Spleen (tissue), 11 donors: ENCODE results near the gene HERPUD1. TPM values are rescaled to one million over a fixed set of nuclear protein-coding genes. Genes with fewer than 3 reads are reported as not detected.
A peak's percentile ranks its signal among the peaks of the same experiment; 100 is the strongest.

Experiments used
- DNase-seq: peaks from one replicate; pipeline ENCODE4 v3.0.0-alpha.2; 2020
- H3K27ac ChIP-seq, 8 donors: fragments of 200-600 bp; sonication (generic) in 7 of 8; 1 replicate in 4 of 8; 2 replicates in 4 of 8; pipeline versions ENCODE4 v1.5.0 to v1.8.0; 2016 to 2021; ENCODE audit warnings: inconsistent platforms in 4 of 8, mild to moderate bottlenecking in 4 of 8, moderate library complexity in 1 of 8
- H3K27me3 ChIP-seq, 7 donors: fragments of 200-600 bp; sonication (generic) in 6 of 7; replicated peaks in 1 of 7; 1 replicate in 4 of 7; 2 replicates in 3 of 7; pipeline versions ENCODE4 v1.5.0 to v1.8.0; 2016 to 2021; ENCODE audit warnings: inconsistent platforms in 3 of 7, mild to moderate bottlenecking in 1 of 7
- H3K36me3 ChIP-seq, 6 donors: fragments of 200-600 bp; sonication (generic) in 5 of 6; 1 replicate in 4 of 6; 2 replicates in 2 of 6; pipeline versions ENCODE4 v1.5.0 to v1.8.0; 2016 to 2021; ENCODE audit warnings: inconsistent platforms in 2 of 6
- H3K4me1 ChIP-seq, 6 donors: fragments of 200-600 bp; sonication (generic) in 5 of 6; 1 replicate in 3 of 6; 2 replicates in 3 of 6; pipeline versions ENCODE4 v1.5.0 to v1.8.0; 2016 to 2021; ENCODE audit warnings: inconsistent platforms in 3 of 6
- H3K4me3 ChIP-seq, 8 donors: fragments of 200-600 bp; sonication (generic) in 7 of 8; 1 replicate in 4 of 8; 2 replicates in 4 of 8; pipeline versions ENCODE4 v1.5.0 to v1.8.0; 2016 to 2021; ENCODE audit warnings: inconsistent platforms in 4 of 8, mild to moderate bottlenecking in 4 of 8, moderate library complexity in 2 of 8
- H3K9me3 ChIP-seq, 8 donors: fragments of 200-600 bp; sonication (generic) in 7 of 8; 1 replicate in 4 of 8; 2 replicates in 4 of 8; pipeline versions ENCODE4 v1.5.0 to v1.8.0; 2016 to 2021; ENCODE audit warnings: inconsistent platforms in 4 of 8
- POLR2A ChIP-seq, 3 donors: fragments of 450-650 bp; IDR thresholded peaks; one replicate each; pipeline ENCODE4 v1.5.1; 2017; ENCODE audit warnings: antibody characterized with exemption in 3 of 3, mild to moderate bottlenecking in 1 of 3
- POLR2AphosphoS5 ChIP-seq, 3 donors: sonication (generic); formaldehyde crosslinking; IDR thresholded peaks; one replicate each; pipeline ENCODE4 v1.5.1; 2017; ENCODE audit warnings: antibody characterized with exemption in 3 of 3
- WGBS, 5 donors: extraction: QIAGEN DNeasy Blood & Tissue Kit in 3 of 5; methylation state at CpG; one replicate each; pipeline versions ENCODE4 v1.1.5 to v1.1.7; 2013 to 2018; 5-methylcytosine and 5-hydroxymethylcytosine counted together
- intact Hi-C: fragments of 100-400 bp; cut with DNase I; formaldehyde crosslinking; loops from one replicate; pipeline ENCODE4 v1.15.0; 2023; ENCODE audit warnings: low total_unique reads
- polyA plus RNA-seq, 3 donors: library from polyadenylated mRNA; stranded (reverse); fragments of 200-250 nt; gene quantifications; one replicate each; pipeline ENCODE4 v1.2.1, GENCODE V29; 2013
- total RNA-seq, 7 donors: library from RNA; depleted of rRNA in 3 of 7; stranded (reverse); fragments of >200 nt in 3 of 7; fragmentation: NEBNext Ultra II Directional in 4 of 7; extraction: Animal tissue kit (Norgen Biotek cat#: 25700) in 4 of 7; gene quantifications; one replicate each; pipeline versions ENCODE4 v1.1.0 to v1.2.1, GENCODE V29; 2016 to 2021
- TF ChIP-seq, protein P1 (sequence below), 11 experiments: fragments of 200-600 bp in 7 of 11; fragments of 450-650 bp in 4 of 11; sonication (generic) in 4 of 11; IDR thresholded peaks in 8 of 11; conservative IDR thresholded peaks in 3 of 11; 1 replicate in 7 of 11; 2 replicates in 4 of 11; pipeline versions ENCODE4 v1.4.0 to v1.8.0; 2016 to 2021; ENCODE audit warnings: antibody characterized with exemption in 11 of 11, inconsistent platforms in 4 of 11, mild to moderate bottlenecking in 1 of 11
- donor health status: healthy with polysubstance abuse.
- donor health status: DM: no; HTN: no; CAD: no; lungs with moderate emphysema.
- donor health status: DM: no; HTN: no; CAD: no.
- donor health status: Bipolar disorder and iron deficiency.
- donor health status: healthy.
- donor health status: DM: no; HTN: no; CAD: no.
- donor health status: DM: yes; HTN: yes; CAD: no.

HERPUD1 gene
- total and polyA plus RNA-seq, 10 donors, result 84.1 to 370 (median 193) TPM

DNA sequence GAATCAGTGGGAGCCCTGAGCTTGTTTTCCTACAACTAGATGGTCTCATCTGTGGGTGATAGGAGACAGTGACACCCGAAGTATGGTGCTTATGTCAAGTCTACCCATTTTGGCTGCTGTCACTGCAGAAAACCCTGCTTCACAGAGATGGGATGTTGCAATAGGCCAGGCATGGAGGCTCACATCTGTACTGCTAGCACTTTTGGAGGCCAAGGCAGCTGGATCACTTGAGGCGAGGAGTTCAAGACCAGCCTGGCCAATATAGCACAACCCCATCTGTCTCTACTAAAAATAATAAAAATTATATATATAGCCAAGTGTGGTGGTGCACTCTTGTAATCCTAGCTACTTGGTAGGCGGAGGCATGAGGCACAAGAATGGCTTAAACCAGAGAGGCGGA, 2.3 kb upstream of the HERPUD1 start:
- intact Hi-C loops, result loop anchor here (5.0 kb wide), 1 partner anchor 57 kb away; no protein-coding TSS in a partner anchor
- H3K36me3 ChIP-seq, result peaks cover 0 to 5% (median 0%) of the 10 kb centered on the region in 6 donors
- 84 to 93% (median 86%) methylated on average over 4 of the region's 4 CpGs for WGBS, 5 donors
- H3K27me3 ChIP-seq, result no peaks in the 10 kb centered on the region
- H3K27ac ChIP-seq, result no peak overlapping the region
- no peak for DNase-seq
- H3K4me3 ChIP-seq, result no peak overlapping the region
- TF ChIP-seq, protein P1, sequence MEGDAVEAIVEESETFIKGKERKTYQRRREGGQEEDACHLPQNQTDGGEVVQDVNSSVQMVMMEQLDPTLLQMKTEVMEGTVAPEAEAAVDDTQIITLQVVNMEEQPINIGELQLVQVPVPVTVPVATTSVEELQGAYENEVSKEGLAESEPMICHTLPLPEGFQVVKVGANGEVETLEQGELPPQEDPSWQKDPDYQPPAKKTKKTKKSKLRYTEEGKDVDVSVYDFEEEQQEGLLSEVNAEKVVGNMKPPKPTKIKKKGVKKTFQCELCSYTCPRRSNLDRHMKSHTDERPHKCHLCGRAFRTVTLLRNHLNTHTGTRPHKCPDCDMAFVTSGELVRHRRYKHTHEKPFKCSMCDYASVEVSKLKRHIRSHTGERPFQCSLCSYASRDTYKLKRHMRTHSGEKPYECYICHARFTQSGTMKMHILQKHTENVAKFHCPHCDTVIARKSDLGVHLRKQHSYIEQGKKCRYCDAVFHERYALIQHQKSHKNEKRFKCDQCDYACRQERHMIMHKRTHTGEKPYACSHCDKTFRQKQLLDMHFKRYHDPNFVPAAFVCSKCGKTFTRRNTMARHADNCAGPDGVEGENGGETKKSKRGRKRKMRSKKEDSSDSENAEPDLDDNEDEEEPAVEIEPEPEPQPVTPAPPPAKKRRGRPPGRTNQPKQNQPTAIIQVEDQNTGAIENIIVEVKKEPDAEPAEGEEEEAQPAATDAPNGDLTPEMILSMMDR (IDR thresholded peaks at IDR 0.05 in 8 of 11, conservative IDR thresholded peaks at IDR 0.05 in 3 of 11), result no peak
- TF ChIP-seq POLR2A (IDR thresholded peaks at IDR 0.05), result no peak
- TF ChIP-seq POLR2AphosphoS5 (IDR thresholded peaks at IDR 0.05), result no peak
- H3K9me3 ChIP-seq, result no peaks in the 10 kb centered on the region
- peaks cover 9 to 47% (median 30%) of the 10 kb centered on the region in 6 donors for H3K4me1 ChIP-seq

DNA sequence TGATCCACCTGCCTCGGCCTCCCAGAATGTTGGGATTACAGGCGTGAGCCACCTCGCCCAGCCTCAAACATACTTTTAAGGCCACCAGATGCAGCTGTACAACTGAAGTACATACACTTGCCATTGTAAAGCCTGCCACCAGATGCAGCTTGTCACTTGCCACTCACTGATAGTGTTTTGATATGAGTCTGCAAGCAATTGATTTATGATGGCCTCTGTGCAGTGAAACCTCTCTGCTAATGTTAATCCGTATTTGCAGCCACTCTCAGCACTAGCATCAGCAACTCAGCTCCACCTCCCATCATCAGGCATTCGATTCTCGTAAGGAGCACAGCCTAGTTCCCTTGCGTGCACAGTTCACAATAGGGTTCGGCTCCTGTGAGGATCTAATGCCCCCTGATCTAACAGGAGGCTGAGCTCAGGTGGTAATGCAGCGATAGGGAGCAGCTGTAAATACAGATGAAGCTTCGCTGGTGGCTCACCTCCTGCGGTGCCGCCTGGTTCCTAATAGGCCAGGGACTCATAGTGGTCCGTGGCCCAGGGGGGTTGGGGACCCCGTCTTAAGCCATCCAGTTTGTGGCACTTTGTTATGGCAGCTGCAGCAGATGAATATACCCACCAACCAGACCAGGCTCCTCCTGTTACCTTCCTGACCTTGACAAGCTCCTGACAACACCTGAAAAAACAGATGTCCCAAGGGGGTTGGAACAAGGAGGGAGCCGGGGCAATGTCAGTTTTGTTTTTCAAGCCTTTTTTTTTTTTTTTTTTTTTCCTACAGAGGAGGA, 1.3 kb upstream of the HERPUD1 start:
- no peak for DNase-seq
- Histone ChIP-seq H3K9me3 (no peaks in the 10 kb centered on the region), H3K4me3 (no peak overlapping the region), H3K4me1 (peaks cover 19 to 53% (median 40%) of the 10 kb centered on the region in 6 donors), H3K27ac (peak overlapping the region; percentile 96 to 100 (median 99)), H3K36me3 (peaks cover 0 to 16% (median 5%) of the 10 kb centered on the region in 6 donors), H3K27me3 (no peaks in the 10 kb centered on the region)
- TF ChIP-seq, protein P1 (IDR thresholded peaks at IDR 0.05 in 8 of 11, conservative IDR thresholded peaks at IDR 0.05 in 3 of 11), result no peak
- TF ChIP-seq POLR2AphosphoS5 (IDR thresholded peaks at IDR 0.05) (no peak), POLR2A (IDR thresholded peaks at IDR 0.05) (no peak)
- 83 to 90% (median 86%) methylated on average over 14 to 15 of the region's 15 CpGs for WGBS, 5 donors
- intact Hi-C loops, result loop anchor here (5.0 kb wide), 1 partner anchor 58 kb away; no protein-coding TSS in a partner anchor

DNA sequence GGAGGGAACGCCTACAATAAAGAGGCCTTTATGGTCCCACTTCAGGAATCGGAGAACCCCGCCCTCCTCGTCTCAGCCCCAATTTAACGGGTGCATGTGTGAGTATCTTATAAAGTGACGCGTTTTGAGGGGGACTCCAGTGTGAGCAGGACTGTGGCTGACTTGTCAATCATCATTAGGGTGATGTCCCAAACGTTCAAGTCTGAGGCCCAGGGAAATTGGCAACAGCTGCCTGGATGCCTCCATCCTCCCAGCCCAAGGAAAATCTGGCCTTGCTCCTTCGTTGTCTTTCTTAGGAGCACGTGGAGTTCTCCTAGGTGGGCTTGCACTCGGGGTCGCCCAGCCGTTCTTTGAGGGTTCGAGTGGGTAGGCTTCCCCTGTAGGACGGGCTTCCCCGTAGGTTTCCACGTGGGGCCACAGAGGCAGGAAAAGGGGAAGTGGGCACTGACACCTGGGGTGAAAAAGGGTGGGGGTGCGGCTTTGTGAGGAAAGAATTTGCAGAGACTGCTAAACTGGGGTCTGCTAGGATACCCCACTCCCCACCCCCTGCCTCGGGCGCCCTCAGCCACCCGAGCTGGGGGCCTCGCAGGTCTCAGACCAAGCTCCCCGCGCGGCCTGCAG, 561 bp upstream of the HERPUD1 start:
- Histone ChIP-seq H3K9me3 (no peaks in the 10 kb centered on the region), H3K4me1 (peaks cover 26 to 60% (median 47%) of the 10 kb centered on the region in 6 donors), H3K27me3 (no peaks in the 10 kb centered on the region), H3K36me3 (peaks cover 0 to 23% (median 12%) of the 10 kb centered on the region in 6 donors), H3K4me3 (peak overlapping the region; percentile 72 to 96 (median 82)), H3K27ac (peak overlapping the region; percentile 96 to 100 (median 99))
- DNase-seq, result no peak
- intact Hi-C loops, result loop anchor here (5.0 kb wide), 1 partner anchor 59 kb away; no protein-coding TSS in a partner anchor
- WGBS, 5 donors, result 18 to 29% (median 23%) methylated on average over 17 to 25 of the region's 25 CpGs
- TF ChIP-seq, protein P1 (IDR thresholded peaks at IDR 0.05 in 8 of 11, conservative IDR thresholded peaks at IDR 0.05 in 3 of 11), result no peak
- TF ChIP-seq POLR2A (IDR thresholded peaks at IDR 0.05) (no peak), POLR2AphosphoS5 (IDR thresholded peaks at IDR 0.05) (no peak)
